Type B pancreatic cell (in vitro differentiated cells): Measurements from ENCODE around the gene DLK1. TPM values are rescaled to one million over a fixed set of nuclear protein-coding genes. Genes with fewer than 3 reads are reported as not detected.

ENCODE experiments used
- DNase-seq: peaks from one replicate; pipeline ENCODE4 v3.0.0; 2021; ENCODE audit warnings: mixed read lengths; ENCODE audit not compliant: unreplicated experiment; ENCODE audit errors: extremely low spot score
- H3K27ac Mint-ChIP-seq: 2 replicates; pipeline ENCODE4 v1.8.0; 2021; ENCODE audit warnings: mild to moderate bottlenecking, mixed read lengths
- H3K27me3 Mint-ChIP-seq: 2 replicates; pipeline ENCODE4 v1.8.0; 2021; ENCODE audit warnings: mixed read lengths
- H3K36me3 Mint-ChIP-seq: 2 replicates; pipeline ENCODE4 v1.8.0; 2021; ENCODE audit warnings: mixed read lengths
- H3K4me1 Mint-ChIP-seq: one replicate; pipeline ENCODE4 v1.8.0; 2021; ENCODE audit warnings: mixed read lengths; ENCODE audit not compliant: unreplicated experiment
- H3K4me3 Mint-ChIP-seq: 2 replicates; pipeline ENCODE4 v1.8.0; 2021; ENCODE audit warnings: mild to moderate bottlenecking, mixed read lengths
- H3K9me3 Mint-ChIP-seq: 2 replicates; pipeline ENCODE4 v1.8.0; 2021; ENCODE audit warnings: mixed read lengths
- total RNA-seq: library from RNA; stranded (reverse); gene quantifications from 2 replicates; pipeline ENCODE4 v1.2.1, GENCODE V29; 2021; ENCODE audit warnings: low replicate concordance
- TF ChIP-seq, protein P1 (sequence below): fragments of 200-600 bp; sonication (generic); conservative IDR thresholded peaks from 2 replicates; pipeline ENCODE4 v1.5.0; 2021; ENCODE audit warnings: antibody characterized with exemption, mild to moderate bottlenecking

DLK1 gene
- total RNA-seq, 1 donor from 2014 or later: 149 TPM

DNA sequence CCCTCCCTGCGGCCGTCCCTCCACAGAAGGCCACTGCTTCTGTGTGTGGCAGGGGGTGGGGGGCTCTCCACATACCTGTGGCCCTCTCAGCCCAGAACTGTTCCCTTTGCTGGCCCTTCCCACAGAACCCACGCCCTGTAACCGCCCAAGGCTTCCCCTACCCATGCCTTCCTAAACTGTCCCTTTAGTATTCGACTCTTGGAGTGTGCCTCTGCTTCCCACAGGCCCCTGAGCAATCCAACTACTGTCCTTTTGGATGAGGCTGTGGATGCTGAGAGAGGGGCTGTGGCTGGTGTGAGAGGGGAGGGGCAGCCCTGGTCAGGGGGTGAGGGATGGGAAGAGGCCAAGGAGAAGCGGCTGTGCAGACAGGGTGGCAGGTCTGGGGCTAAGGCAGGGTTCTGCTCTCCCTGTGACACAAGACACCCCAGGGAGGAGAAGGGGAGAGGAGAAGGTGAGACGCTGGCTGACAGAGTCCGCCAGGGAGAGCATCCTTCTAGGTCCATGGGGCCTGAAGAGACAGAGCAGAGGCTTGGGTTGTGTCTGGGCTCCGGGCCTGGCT is 46.0 kb downstream of the DLK1 start:
- H3K9me3 Mint-ChIP-seq: no peaks in the 10 kb centered on the region
- H3K36me3 Mint-ChIP-seq: peaks cover 4% of the 10 kb centered on the region
- H3K27me3 Mint-ChIP-seq: peaks cover 27% of the 10 kb centered on the region
- H3K4me1 Mint-ChIP-seq: peaks cover 21% of the 10 kb centered on the region
- no peak for DNase-seq
- no peak overlapping the region for H3K4me3 Mint-ChIP-seq
- no peak overlapping the region for H3K27ac Mint-ChIP-seq
- TF ChIP-seq, protein P1, sequence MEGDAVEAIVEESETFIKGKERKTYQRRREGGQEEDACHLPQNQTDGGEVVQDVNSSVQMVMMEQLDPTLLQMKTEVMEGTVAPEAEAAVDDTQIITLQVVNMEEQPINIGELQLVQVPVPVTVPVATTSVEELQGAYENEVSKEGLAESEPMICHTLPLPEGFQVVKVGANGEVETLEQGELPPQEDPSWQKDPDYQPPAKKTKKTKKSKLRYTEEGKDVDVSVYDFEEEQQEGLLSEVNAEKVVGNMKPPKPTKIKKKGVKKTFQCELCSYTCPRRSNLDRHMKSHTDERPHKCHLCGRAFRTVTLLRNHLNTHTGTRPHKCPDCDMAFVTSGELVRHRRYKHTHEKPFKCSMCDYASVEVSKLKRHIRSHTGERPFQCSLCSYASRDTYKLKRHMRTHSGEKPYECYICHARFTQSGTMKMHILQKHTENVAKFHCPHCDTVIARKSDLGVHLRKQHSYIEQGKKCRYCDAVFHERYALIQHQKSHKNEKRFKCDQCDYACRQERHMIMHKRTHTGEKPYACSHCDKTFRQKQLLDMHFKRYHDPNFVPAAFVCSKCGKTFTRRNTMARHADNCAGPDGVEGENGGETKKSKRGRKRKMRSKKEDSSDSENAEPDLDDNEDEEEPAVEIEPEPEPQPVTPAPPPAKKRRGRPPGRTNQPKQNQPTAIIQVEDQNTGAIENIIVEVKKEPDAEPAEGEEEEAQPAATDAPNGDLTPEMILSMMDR: no peak

DNA sequence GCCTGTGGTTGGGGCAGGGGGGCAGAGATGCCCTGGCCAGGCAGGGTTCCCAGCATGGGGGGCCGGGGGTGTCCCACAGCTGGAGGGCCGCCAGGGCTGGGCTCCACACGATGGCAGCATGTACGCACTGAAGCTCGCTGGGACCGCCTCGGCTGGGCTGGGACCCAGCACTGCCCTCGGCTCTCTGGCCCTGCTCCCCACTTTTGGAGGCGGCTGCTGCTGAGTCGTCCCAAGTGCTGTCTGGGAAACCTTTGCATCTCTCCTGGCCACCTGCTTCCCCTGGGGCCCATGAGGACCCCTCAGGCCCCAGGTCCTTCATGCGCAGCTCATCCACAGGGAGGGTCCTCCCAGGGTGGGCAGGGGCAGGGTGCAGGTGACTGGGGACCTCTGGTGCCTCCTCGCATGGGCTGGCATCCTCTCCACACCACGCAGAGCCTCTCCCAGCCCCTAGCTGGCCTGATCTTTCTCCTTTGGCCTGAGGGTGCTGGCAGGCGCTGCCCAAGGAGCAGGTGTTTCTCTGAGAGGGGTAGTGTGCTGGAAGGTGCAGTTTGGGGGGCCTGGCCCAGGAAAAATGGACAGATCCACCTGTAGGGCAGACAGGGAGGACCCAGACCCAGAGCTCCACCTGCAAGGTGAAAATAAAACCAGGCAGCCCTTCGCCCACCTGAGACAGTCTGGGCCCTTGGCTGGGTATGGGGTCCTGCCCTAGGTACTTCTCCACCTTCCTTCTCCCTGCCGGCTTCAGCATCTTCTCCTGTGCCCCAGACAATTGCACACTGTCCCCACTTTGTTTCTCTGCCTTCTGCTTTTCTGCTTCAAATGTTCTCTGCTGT is 46.9 kb downstream of the DLK1 start:
- Mint-ChIP-seq H3K27me3 (peaks cover 33% of the 10 kb centered on the region), H3K4me3 (no peak overlapping the region), H3K9me3 (no peaks in the 10 kb centered on the region), H3K36me3 (peaks cover 4% of the 10 kb centered on the region), H3K4me1 (peaks cover 28% of the 10 kb centered on the region), H3K27ac (no peak overlapping the region)
- no peak for DNase-seq
- TF ChIP-seq, protein P1: no peak

DNA sequence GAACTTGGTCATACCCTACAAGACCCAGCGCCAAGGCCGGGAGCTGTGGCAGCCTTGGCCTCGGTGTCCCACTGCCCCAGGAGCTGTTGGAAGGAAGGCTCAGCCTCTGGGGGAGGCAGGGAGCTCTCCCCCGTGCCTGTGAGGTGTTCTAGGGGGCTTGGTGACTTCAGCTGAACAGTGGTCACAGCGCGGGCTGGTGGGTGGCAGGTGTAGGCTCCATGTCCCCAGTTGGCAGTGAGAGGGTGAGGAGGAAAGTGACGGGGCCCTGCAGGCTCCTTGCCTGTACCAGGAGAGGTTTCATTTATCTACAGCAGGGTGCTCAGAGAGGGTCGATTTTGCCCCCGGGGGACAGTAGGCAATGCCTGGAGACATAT is 47.5 kb downstream of the DLK1 start:
- H3K27ac Mint-ChIP-seq: no peak overlapping the region
- H3K27me3 Mint-ChIP-seq: peaks cover 35% of the 10 kb centered on the region
- DNase-seq: no peak
- TF ChIP-seq, protein P1: no peak
- no peaks in the 10 kb centered on the region for H3K9me3 Mint-ChIP-seq
- peaks cover 4% of the 10 kb centered on the region for H3K36me3 Mint-ChIP-seq
- H3K4me3 Mint-ChIP-seq: no peak overlapping the region
- peaks cover 28% of the 10 kb centered on the region for H3K4me1 Mint-ChIP-seq

DNA sequence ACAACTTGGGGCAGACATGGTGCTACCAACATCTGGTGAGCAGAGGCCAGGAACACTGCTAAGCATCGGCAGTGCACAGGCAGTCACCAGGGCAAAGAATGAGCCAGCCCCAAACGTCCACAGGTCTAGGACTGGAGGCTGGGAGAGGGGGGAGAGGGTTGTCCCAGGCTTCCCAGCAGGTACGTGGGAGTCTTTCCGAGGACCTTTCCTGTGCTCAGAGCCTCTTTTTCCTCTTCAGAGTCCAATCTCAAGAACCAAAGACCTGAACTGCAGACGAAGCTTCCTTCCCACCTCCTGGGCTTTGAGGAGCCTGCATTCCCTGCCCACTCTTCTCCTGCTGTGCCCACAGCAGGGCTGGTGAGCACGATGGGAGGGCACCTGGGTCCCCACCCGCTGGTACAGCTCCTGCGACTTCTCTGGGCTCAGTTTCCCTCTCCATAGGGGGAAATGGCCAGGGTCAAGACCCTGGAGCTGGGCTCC is 48.7 kb downstream of the DLK1 start:
- Mint-ChIP-seq H3K4me1 (peaks cover 29% of the 10 kb centered on the region), H3K27me3 (peaks cover 35% of the 10 kb centered on the region), H3K9me3 (no peaks in the 10 kb centered on the region), H3K27ac (no peak overlapping the region), H3K36me3 (peaks cover 3% of the 10 kb centered on the region), H3K4me3 (no peak overlapping the region)
- DNase-seq: peak; percentile 64
- TF ChIP-seq, protein P1: no peak

- H3K9me3 Mint-ChIP-seq: no peaks in the 10 kb centered on the region
- H3K27me3 Mint-ChIP-seq: peaks cover 37% of the 10 kb centered on the region
These were observed 49.3 kb downstream of the DLK1 start for GRCh38 chr14:100775831-100776591.

More at GRCh38 chr14:100775831-100776591, 49.3 kb downstream of the DLK1 start:
- TF ChIP-seq, protein P1: no peak
- Mint-ChIP-seq H3K36me3 (no peaks in the 10 kb centered on the region), H3K4me3 (peak overlapping the region; percentile 64), H3K27ac (peak overlapping the region; percentile 58), H3K4me1 (peaks cover 24% of the 10 kb centered on the region)
- DNase-seq: peak; percentile 55
